ENCODE results near the gene NUDT13. TPM values are rescaled to one million over a fixed set of nuclear protein-coding genes. Genes with fewer than 3 reads are reported as not detected.

Gene NUDT13
- total and polyA plus RNA-seq, 9 of the 15 experiments (the other 6 are each of a cell fraction or from before 2014, with no cell fraction given): 4.7 to 11.1 (median 5.6) TPM

DNA sequence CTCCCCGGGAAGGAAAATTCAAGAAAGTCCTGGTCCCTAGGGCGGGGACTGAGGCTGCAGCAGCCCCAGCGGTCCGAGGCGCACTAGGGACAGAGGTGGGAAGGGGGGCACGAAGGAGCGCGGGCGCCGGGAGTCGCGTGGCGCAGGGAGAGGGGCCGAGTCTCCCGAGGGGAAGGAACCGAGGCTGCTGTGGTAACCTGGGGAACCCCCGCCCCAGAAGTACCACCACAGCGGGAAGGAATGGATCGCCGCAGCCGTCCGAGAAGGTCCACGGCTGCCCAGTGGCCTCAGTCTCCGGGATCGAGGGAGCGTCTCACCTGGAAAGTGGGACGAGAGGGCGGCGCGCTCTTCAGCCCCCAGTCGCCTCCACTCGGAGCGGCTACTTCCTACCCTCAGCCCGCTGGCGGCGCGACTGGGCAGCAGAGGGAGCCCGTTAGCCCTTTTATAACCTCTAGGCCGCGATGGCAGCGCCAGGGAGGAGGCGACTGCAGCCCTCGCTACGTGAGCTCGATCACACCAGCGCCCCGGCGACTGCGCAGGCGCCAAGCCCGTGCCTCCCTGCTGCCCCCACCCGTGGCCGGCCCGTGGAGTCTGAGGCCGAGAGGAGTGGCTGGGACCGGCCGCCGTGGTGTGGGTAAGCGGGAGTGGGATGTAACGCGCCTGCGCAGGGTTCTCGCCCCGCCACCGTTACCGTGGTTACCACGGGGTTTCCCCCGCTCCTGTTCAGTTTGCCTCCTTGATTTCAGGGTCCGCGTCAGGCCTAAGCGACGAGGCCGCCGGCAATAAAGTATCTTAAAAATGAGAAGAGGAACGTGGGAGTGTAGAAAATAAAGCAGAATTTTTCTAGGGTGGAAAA, 13.6 kb upstream of the NUDT13 start, which contains the start of gene P4HA1 (continued):
- TF ChIP-seq, protein P1, sequence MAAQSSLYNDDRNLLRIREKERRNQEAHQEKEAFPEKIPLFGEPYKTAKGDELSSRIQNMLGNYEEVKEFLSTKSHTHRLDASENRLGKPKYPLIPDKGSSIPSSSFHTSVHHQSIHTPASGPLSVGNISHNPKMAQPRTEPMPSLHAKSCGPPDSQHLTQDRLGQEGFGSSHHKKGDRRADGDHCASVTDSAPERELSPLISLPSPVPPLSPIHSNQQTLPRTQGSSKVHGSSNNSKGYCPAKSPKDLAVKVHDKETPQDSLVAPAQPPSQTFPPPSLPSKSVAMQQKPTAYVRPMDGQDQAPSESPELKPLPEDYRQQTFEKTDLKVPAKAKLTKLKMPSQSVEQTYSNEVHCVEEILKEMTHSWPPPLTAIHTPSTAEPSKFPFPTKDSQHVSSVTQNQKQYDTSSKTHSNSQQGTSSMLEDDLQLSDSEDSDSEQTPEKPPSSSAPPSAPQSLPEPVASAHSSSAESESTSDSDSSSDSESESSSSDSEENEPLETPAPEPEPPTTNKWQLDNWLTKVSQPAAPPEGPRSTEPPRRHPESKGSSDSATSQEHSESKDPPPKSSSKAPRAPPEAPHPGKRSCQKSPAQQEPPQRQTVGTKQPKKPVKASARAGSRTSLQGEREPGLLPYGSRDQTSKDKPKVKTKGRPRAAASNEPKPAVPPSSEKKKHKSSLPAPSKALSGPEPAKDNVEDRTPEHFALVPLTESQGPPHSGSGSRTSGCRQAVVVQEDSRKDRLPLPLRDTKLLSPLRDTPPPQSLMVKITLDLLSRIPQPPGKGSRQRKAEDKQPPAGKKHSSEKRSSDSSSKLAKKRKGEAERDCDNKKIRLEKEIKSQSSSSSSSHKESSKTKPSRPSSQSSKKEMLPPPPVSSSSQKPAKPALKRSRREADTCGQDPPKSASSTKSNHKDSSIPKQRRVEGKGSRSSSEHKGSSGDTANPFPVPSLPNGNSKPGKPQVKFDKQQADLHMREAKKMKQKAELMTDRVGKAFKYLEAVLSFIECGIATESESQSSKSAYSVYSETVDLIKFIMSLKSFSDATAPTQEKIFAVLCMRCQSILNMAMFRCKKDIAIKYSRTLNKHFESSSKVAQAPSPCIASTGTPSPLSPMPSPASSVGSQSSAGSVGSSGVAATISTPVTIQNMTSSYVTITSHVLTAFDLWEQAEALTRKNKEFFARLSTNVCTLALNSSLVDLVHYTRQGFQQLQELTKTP (IDR thresholded peaks at IDR 0.05; ENCODE audit: low read depth in 1 of 2, partially characterized antibody in 2 of 2): no peak
- TF ChIP-seq EP400 (IDR thresholded peaks at IDR 0.05): peak; percentile 85
- TF ChIP-seq ZNF766 (CRISPR knock-in tag; conservative IDR thresholded peaks at IDR 0.05): no peak; the same call in 1 of the 2 replicates
- 0 out of 2 replicates have a peak, but pooled peaks have one; percentile 38 for TF ChIP-seq ZNF696 (CRISPR knock-in tag; conservative IDR thresholded peaks at IDR 0.05)
- peak; percentile 97 for TF ChIP-seq GTF2F1 (IDR thresholded peaks at IDR 0.05; ENCODE audit: low read depth, low read length)
- peak; percentile 65 for TF ChIP-seq HMGN3 (IDR thresholded peaks at IDR 0.05; ENCODE audit: borderline replicate concordance, extremely low read depth, insufficient read length, low read depth, low read length)
- TF ChIP-seq ZFP1 (CRISPR knock-in tag; IDR thresholded peaks at IDR 0.05): 0 out of 2 replicates have a peak, but pooled peaks have one; percentile 57
- TF ChIP-seq NFE2L1 (tag; IDR thresholded peaks at IDR 0.05; ENCODE audit: borderline replicate concordance, low read depth): no peak
- TF ChIP-seq NR2F6 (CRISPR knock-in tag; IDR thresholded peaks at IDR 0.05): peak; percentile 32; the same call in 1 of the 2 replicates
- no peak; the same call in 1 of the 2 replicates for TF ChIP-seq GTF2E2 (tag; IDR thresholded peaks at IDR 0.05)
- TF ChIP-seq NR2C2 (CRISPR knock-in tag; IDR thresholded peaks at IDR 0.05): peak; percentile 26; the same call in 1 of the 2 replicates
- TF ChIP-seq NR2C2 (tag; IDR thresholded peaks at IDR 0.05): peak; percentile 33; the same call in 1 of the 2 replicates
- TF ChIP-seq, protein P2, sequence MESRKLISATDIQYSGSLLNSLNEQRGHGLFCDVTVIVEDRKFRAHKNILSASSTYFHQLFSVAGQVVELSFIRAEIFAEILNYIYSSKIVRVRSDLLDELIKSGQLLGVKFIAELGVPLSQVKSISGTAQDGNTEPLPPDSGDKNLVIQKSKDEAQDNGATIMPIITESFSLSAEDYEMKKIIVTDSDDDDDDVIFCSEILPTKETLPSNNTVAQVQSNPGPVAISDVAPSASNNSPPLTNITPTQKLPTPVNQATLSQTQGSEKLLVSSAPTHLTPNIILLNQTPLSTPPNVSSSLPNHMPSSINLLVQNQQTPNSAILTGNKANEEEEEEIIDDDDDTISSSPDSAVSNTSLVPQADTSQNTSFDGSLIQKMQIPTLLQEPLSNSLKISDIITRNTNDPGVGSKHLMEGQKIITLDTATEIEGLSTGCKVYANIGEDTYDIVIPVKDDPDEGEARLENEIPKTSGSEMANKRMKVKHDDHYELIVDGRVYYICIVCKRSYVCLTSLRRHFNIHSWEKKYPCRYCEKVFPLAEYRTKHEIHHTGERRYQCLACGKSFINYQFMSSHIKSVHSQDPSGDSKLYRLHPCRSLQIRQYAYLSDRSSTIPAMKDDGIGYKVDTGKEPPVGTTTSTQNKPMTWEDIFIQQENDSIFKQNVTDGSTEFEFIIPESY (CRISPR knock-in tag; IDR thresholded peaks at IDR 0.05): peak; percentile 60; the same call in 1 of the 2 replicates
- TF ChIP-seq ZNF57 (CRISPR knock-in tag; IDR thresholded peaks at IDR 0.05): peak; percentile 21; the same call in 1 of the 2 replicates
- no peak; the same call in 1 of the 2 replicates for TF ChIP-seq NCOA1 (IDR thresholded peaks at IDR 0.05; ENCODE audit: low read depth)
- no peak; the same call in 1 of the 2 replicates for TF ChIP-seq HDGF (IDR thresholded peaks at IDR 0.05)
- TF ChIP-seq, protein P3, sequence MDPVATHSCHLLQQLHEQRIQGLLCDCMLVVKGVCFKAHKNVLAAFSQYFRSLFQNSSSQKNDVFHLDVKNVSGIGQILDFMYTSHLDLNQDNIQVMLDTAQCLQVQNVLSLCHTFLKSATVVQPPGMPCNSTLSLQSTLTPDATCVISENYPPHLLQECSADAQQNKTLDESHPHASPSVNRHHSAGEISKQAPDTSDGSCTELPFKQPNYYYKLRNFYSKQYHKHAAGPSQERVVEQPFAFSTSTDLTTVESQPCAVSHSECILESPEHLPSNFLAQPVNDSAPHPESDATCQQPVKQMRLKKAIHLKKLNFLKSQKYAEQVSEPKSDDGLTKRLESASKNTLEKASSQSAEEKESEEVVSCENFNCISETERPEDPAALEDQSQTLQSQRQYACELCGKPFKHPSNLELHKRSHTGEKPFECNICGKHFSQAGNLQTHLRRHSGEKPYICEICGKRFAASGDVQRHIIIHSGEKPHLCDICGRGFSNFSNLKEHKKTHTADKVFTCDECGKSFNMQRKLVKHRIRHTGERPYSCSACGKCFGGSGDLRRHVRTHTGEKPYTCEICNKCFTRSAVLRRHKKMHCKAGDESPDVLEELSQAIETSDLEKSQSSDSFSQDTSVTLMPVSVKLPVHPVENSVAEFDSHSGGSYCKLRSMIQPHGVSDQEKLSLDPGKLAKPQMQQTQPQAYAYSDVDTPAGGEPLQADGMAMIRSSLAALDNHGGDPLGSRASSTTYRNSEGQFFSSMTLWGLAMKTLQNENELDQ (CRISPR knock-in tag; IDR thresholded peaks at IDR 0.05; ENCODE audit: borderline replicate concordance): no peak
- TF ChIP-seq ZC3H8 (IDR thresholded peaks at IDR 0.05): no peak
- no peak for TF ChIP-seq DDX20 (tag; IDR thresholded peaks at IDR 0.05; ENCODE audit: low read depth)

Data from K562 (cell line).